Spleen (tissue), 11 donors: Measurements from ENCODE around the gene CXorf38. TPM values are rescaled to one million over a fixed set of nuclear protein-coding genes. Genes with fewer than 3 reads are reported as not detected.
"Not testable (repeated sequence)": the region's sequence is repeated elsewhere in the genome, so short reads cannot be mapped to it uniquely, and the experiment has no call there.

Experiments
- DNase-seq: peaks from one replicate; pipeline ENCODE4 v3.0.0-alpha.2; 2020
- H3K27ac ChIP-seq, 8 donors: fragments of 200-600 bp; sonication (generic) in 7 of 8; 1 replicate in 4 of 8; 2 replicates in 4 of 8; pipeline versions ENCODE4 v1.5.0 to v1.8.0; 2016 to 2021; ENCODE audit warnings: inconsistent platforms in 4 of 8, mild to moderate bottlenecking in 4 of 8, moderate library complexity in 1 of 8
- H3K27me3 ChIP-seq, 7 donors: fragments of 200-600 bp; sonication (generic) in 6 of 7; replicated peaks in 1 of 7; 1 replicate in 4 of 7; 2 replicates in 3 of 7; pipeline versions ENCODE4 v1.5.0 to v1.8.0; 2016 to 2021; ENCODE audit warnings: inconsistent platforms in 3 of 7, mild to moderate bottlenecking in 1 of 7
- H3K36me3 ChIP-seq, 6 donors: fragments of 200-600 bp; sonication (generic) in 5 of 6; 1 replicate in 4 of 6; 2 replicates in 2 of 6; pipeline versions ENCODE4 v1.5.0 to v1.8.0; 2016 to 2021; ENCODE audit warnings: inconsistent platforms in 2 of 6
- H3K4me1 ChIP-seq, 6 donors: fragments of 200-600 bp; sonication (generic) in 5 of 6; 1 replicate in 3 of 6; 2 replicates in 3 of 6; pipeline versions ENCODE4 v1.5.0 to v1.8.0; 2016 to 2021; ENCODE audit warnings: inconsistent platforms in 3 of 6
- H3K4me3 ChIP-seq, 8 donors: fragments of 200-600 bp; sonication (generic) in 7 of 8; 1 replicate in 4 of 8; 2 replicates in 4 of 8; pipeline versions ENCODE4 v1.5.0 to v1.8.0; 2016 to 2021; ENCODE audit warnings: inconsistent platforms in 4 of 8, mild to moderate bottlenecking in 4 of 8, moderate library complexity in 2 of 8
- H3K9me3 ChIP-seq, 8 donors: fragments of 200-600 bp; sonication (generic) in 7 of 8; 1 replicate in 4 of 8; 2 replicates in 4 of 8; pipeline versions ENCODE4 v1.5.0 to v1.8.0; 2016 to 2021; ENCODE audit warnings: inconsistent platforms in 4 of 8
- CTCF ChIP-seq, 11 experiments: fragments of 200-600 bp in 7 of 11; fragments of 450-650 bp in 4 of 11; sonication (generic) in 4 of 11; IDR thresholded peaks in 8 of 11; conservative IDR thresholded peaks in 3 of 11; 1 replicate in 7 of 11; 2 replicates in 4 of 11; pipeline versions ENCODE4 v1.4.0 to v1.8.0; 2016 to 2021; ENCODE audit warnings: antibody characterized with exemption in 11 of 11, inconsistent platforms in 4 of 11, mild to moderate bottlenecking in 1 of 11
- POLR2A ChIP-seq, 3 donors: fragments of 450-650 bp; IDR thresholded peaks; one replicate each; pipeline ENCODE4 v1.5.1; 2017; ENCODE audit warnings: antibody characterized with exemption in 3 of 3, mild to moderate bottlenecking in 1 of 3
- POLR2AphosphoS5 ChIP-seq, 3 donors: sonication (generic); formaldehyde crosslinking; IDR thresholded peaks; one replicate each; pipeline ENCODE4 v1.5.1; 2017; ENCODE audit warnings: antibody characterized with exemption in 3 of 3
- WGBS, 5 donors: extraction: QIAGEN DNeasy Blood & Tissue Kit in 3 of 5; methylation state at CpG; one replicate each; pipeline versions ENCODE4 v1.1.5 to v1.1.7; 2013 to 2018; 5-methylcytosine and 5-hydroxymethylcytosine counted together
- intact Hi-C: fragments of 100-400 bp; cut with DNase I; formaldehyde crosslinking; loops from one replicate; pipeline ENCODE4 v1.15.0; 2023; ENCODE audit warnings: low total_unique reads
- polyA plus RNA-seq, 3 donors: library from polyadenylated mRNA; stranded (reverse); fragments of 200-250 nt; gene quantifications; one replicate each; pipeline ENCODE4 v1.2.1, GENCODE V29; 2013
- total RNA-seq, 7 donors: library from RNA; depleted of rRNA in 3 of 7; stranded (reverse); fragments of >200 nt in 3 of 7; fragmentation: NEBNext Ultra II Directional in 4 of 7; extraction: Animal tissue kit (Norgen Biotek cat#: 25700) in 4 of 7; gene quantifications; one replicate each; pipeline versions ENCODE4 v1.1.0 to v1.2.1, GENCODE V29; 2016 to 2021
- donor health status: healthy with polysubstance abuse.
- donor health status: DM: no; HTN: no; CAD: no; lungs with moderate emphysema.
- donor health status: DM: no; HTN: no; CAD: no.
- donor health status: Bipolar disorder and iron deficiency.
- donor health status: healthy.
- donor health status: DM: no; HTN: no; CAD: no.
- donor health status: DM: yes; HTN: yes; CAD: no.

Gene CXorf38
- total and polyA plus RNA-seq, 10 donors: 9.4 to 35.1 (median 27.7) TPM

GRCh38 chrX:40582811-40583210 is 64.5 kb downstream of the CXorf38 start:
- 72 to 96% (median 85%) methylated on average over 2 of the region's 2 CpGs for whole genome bisulfite sequencing, 5 donors
- Histone ChIP-seq H3K4me3 (no peak overlapping the region), H3K4me1 (peaks cover 7 to 34% (median 18%) of the 10 kb centered on the region in 6 donors), H3K36me3 (no peaks in the 10 kb centered on the region), H3K27me3 (peaks cover 0 to 7% (median 0%) of the 10 kb centered on the region in 7 donors), H3K9me3 (no peaks in the 10 kb centered on the region), H3K27ac (no peak overlapping the region)
- TF ChIP-seq POLR2A (IDR thresholded peaks at IDR 0.05) (no peak), POLR2AphosphoS5 (IDR thresholded peaks at IDR 0.05) (no peak), CTCF (IDR thresholded peaks at IDR 0.05 in 8 of 11, conservative IDR thresholded peaks at IDR 0.05 in 3 of 11) (no peak)
- DNase-seq: no peak
- intact Hi-C loops: no loop called here

GRCh38 chrX:40582178-40582577 is 65.2 kb downstream of the CXorf38 start:
- peaks cover 7 to 29% (median 18%) of the 10 kb centered on the region in 6 donors for H3K4me1 ChIP-seq
- intact Hi-C loops, H3K36me3 ChIP-seq, H3K9me3 ChIP-seq, DNase-seq: not testable (repeated sequence)
- peaks cover 0 to 12% (median 0%) of the 10 kb centered on the region in 7 donors for H3K27me3 ChIP-seq
- 88 to 96% (median 92%) methylated on average over 12 to 13 of the region's 13 CpGs for WGBS, 5 donors
- H3K27ac ChIP-seq: peak overlapping the region in 2 of 8 donors; percentile 97
- H3K4me3 ChIP-seq: peak overlapping the region in 2 of 8 donors; percentile 69 to 86

GRCh38 chrX:40581336-40581920 is 65.9 kb downstream of the CXorf38 start:
- H3K27me3 ChIP-seq: peaks cover 0 to 12% (median 0%) of the 10 kb centered on the region in 7 donors
- H3K4me3 ChIP-seq: peak overlapping the region; percentile 60 to 86 (median 65)
- intact Hi-C loops: no loop called here
- TF ChIP-seq POLR2A (IDR thresholded peaks at IDR 0.05) (no peak), POLR2AphosphoS5 (IDR thresholded peaks at IDR 0.05) (no peak), CTCF (IDR thresholded peaks at IDR 0.05 in 8 of 11, conservative IDR thresholded peaks at IDR 0.05 in 3 of 11) (no peak)
- H3K4me1 ChIP-seq: peaks cover 7 to 29% (median 18%) of the 10 kb centered on the region in 6 donors
- H3K27ac ChIP-seq: peak overlapping the region; percentile 66 to 97 (median 93)
- DNase-seq: no peak
- 0 to 28% (median 7%) methylated on average over 9 to 15 of the region's 15 CpGs for WGBS, 5 donors
- no peaks in the 10 kb centered on the region for H3K36me3 ChIP-seq
- no peaks in the 10 kb centered on the region for H3K9me3 ChIP-seq

- peaks cover 0 to 12% (median 0%) of the 10 kb centered on the region in 7 donors for H3K27me3 ChIP-seq
Measured at GRCh38 chrX:40580537-40581335, 66.6 kb downstream of the CXorf38 start, which contains the start of gene ATP6AP2. TSS of gene ATP6AP2 (plus strand) at chrX:40580970. CDS start at chrX:40581066, 96 bp downstream.

More at GRCh38 chrX:40580537-40581335, 66.6 kb downstream of the CXorf38 start, which contains the start of gene ATP6AP2:
- intact Hi-C loops: no loop called here
- no peaks in the 10 kb centered on the region for H3K9me3 ChIP-seq
- TF ChIP-seq POLR2A (IDR thresholded peaks at IDR 0.05) (peak in 2 of 3 donors; percentile 21 to 73), CTCF (IDR thresholded peaks at IDR 0.05 in 8 of 11, conservative IDR thresholded peaks at IDR 0.05 in 3 of 11) (no peak), POLR2AphosphoS5 (IDR thresholded peaks at IDR 0.05) (peak; percentile 91 to 97 (median 97))
- DNase-seq: peak; percentile 95
- H3K4me1 ChIP-seq: peaks cover 7 to 29% (median 18%) of the 10 kb centered on the region in 6 donors
- peak within 1 kb of the TSS; percentile 66 to 97 (median 93) for H3K27ac ChIP-seq
- H3K36me3 ChIP-seq: no peaks in the 10 kb centered on the region
- H3K4me3 ChIP-seq: peak within 1 kb of the TSS; percentile 60 to 86 (median 65)
- WGBS, 5 donors: 0 to 50% (median 1%) methylated on average over 2 to 89 of the region's 89 CpGs
